C1 segment of cervical spinal cord (tissue), 14 donors: Measurements from ENCODE around the gene CGB8.
A peak's percentile ranks its signal among the peaks of the same experiment; 100 is the strongest.
"Not testable (repeated sequence)": the region's sequence is repeated elsewhere in the genome, so short reads cannot be mapped to it uniquely, and the experiment has no call there.

ENCODE experiments used
- DNase-seq, 14 donors: peaks; one replicate each; lab custom pipeline; 2025; lab: John Stamatoyannopoulos, UW

CGB8 gene

DNA sequence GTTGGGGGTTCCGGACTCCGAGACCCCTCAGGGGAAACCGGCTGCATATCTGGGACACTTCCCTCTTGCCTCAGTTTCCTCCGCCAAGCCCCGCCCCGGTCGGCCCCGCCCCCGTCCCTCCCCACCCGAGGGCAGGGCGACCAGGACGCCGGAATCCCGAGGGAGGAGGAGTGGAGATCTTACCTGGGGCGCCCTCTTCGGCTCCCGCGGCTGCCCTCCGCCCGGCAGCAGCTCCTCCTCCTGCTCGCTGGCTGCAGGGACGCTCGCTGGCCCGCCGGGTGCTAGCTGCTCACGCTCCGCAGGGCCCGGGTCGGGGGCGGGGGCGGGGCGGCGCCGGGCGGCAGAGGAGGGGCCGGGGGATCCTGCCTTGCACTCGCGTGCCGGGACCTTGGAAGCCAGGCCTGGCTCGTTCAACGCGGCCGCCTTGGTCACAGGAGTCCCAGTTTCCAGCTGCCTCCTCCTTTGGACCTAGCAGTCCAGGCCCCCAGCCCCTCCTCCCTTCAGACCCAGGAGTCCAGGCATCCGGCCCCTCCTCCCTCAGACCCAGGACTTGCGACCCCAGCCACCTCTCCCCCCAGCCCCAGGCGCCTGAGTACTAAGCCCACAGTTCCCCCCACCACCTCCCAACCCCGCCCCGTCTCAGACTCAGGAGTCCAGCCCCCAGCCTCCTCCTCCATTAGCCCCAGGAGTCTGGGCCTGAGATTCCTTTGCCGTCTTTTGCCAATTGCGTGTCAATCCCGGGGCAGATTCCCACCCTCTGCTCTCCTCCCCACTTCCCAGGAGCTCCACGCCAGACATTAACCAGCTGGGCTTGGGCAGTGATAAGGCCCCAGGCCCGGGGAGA, 16.1 kb upstream of the CGB8 start, which contains the start of gene NTF4:
TSS of gene NTF4 (minus strand) at position 51 of the 844 bp plus-strand sequence. CDS start 2,821 bp downstream, outside the sequence.
- DNase-seq: no peak

DNA sequence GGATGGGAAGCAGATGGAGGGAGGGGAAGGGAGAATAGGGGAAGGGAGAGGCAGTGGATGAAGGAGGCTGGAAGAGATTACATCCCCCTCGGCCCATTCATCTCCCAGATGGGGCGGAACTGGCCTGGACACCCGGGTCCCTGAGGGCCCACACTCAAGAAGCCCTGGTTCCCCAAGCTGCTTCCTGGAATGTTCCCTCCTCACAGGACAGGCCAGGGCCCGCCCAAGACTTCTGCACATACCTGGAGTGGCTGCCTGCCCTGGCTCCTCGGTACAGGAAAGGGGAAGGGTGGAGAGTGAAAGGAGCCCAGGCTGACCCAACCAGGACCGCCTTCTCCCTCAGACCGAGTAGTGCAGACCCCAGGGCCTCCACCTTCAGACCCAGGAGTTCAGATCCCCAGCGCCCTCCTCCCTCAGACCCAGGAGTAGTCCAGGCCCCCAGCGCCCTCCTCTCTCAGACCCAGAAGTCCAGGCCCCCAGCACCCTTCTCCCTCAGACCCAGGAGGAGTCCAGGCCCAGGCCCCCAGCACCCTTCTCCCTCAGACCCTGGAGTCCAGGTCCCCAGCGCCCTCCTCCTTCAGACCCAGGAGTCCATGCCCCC, 15.2 kb upstream of the CGB8 start:
- DNase-seq: no peak

DNA sequence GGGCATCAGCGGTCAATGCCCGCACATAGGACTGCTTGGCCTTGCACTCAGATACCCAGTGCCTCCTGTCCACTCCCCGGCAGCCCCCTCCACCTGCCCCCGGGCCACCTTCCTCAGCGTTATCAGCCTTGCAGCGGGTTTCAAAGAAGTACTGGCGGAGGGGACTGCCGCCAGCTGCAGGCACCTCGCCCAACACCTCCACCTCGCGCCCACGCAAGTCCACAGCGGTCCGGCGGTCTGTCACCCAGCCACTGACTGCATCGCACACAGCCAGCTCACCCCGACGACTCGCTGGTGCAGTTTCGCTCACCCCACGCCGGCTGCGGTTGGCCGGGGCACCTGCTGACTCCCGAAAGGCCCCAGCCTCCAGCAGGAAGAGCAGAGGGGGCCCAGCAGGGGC, 12.5 kb upstream of the CGB8 start:
- DNase-seq: no peak

DNA sequence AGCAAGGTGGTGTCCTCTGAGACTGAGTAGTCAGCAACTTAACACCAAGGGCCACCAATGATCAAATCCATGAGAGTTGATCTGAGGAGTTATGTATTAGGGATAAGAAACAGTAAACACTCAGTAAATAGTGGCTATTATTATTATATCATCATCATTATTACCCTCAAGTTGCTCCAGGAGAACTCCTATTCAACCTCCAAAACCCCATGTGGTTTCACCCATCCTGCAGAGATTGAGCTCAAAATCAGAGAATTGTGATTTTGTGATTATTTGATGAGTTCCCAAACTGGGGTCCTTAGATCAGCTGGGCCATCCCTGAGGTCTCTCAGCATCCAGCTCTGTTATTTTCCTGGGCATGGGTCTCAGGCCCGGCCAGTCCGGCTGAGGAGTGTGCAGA, 12.1 kb upstream of the CGB8 start:
- DNase-seq: no peak

DNA sequence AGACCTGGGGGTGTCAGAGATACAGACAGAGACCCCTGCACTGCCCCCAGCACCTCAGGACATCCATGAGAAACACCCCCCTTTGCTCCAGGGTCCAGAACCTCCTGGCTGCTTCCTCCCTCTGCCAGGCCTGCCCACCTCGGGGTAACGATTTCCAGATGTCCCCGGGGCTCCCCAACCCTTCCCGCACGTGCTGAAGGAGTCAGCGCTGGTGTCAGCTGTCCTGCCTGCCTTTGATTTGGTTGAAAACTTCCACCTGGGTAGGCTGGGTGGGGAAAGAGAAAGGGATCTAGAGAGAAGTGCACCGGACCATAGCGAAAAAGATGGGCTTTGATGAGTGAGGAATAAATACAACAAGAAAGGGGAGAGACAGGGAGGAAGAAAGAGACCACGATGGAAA, 10.1 kb upstream of the CGB8 start:
- DNase-seq: no peak

DNA sequence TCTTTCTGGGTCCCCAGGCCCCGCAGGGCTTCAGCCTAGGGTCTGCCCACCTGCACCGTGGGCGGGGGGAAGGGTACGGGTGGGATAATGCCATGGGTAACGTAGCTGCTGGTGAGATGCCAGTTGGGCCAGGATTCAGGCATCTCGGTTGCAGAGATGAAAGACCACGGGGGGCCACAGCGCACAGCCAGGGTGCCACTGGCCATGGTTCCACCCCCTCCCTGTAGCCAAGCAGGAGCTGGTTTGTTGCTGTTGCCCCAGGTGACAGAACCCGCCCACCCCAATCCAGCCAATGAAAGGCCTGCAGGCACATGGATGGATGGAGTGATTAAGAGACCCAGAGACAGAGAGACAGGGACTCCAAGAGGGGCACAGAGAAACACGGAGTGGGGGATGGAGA, 9.7 kb upstream of the CGB8 start:
- no peak for DNase-seq

DNA sequence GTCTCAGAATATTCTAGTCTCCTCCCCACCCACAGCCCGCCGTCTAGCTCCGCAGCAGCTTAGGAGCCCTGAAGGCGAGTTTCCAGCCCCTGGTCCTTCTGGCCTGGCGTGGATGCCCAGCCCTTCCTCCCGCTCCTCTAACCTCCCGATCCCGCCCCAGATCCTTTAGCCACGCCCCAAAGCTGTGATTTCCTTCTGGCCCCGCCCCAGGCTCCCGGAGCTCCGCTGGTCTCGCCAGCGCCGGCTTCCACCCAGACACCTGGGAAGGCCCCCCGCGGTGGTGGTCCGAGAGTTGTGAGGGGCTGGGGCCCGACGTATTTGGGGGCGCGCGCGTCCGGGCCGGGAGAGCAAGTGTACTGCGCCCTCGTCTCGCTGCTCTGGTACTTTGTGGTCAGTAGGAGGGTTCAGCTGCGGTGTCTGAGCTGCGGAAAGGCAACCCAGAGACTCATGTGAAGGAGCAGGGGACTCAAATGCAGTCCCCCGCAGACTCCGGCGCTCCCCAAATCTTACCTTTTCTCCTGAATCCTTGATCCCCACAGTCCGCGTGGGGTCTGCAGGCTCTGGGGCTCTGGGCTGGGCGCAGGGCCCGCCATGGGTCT, 8.8 kb upstream of the CGB8 start, which contains the start of gene CGB7:
TSS of gene CGB7 (minus strand) at position 114 of the 599 bp plus-strand sequence. CDS start 2,374 bp downstream, outside the sequence.
- DNase-seq: peak in 3 of 14 donors; percentile 0 to 8 (median 8)

DNA sequence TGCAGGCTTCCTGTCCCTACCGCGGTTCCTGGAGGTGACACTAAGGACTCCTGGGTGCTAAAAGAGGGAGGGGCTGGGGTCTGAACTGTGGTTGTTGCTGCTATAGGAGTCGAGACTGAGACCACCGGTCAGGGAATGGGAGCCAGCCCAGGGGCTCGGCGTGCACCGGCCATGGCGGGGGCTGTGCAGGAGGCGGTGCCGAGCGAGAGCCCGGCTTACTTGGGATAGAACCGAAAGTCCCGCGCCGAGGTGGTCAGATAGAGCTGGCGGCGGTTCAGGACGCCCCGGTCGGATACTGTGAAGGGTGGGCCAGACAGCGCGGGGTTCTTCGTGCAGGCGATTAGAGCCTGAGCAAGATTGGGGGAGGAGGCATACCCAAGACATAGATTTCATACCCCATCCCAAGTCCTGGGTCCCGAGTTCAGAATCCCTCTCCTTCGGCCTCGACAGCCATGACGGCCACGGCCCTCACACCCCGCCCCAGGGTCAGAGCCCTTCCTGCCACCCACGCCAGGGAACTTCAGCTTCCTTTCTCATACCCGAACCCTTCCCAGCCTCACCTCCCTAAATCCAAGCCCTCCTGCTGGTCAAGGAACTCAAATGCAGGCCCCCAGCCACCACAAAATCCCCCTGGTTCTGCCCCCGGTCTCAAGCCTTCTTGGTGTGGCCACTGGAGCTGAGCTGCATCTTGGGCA, 8.1 kb upstream of the CGB8 start:
- DNase-seq: not testable (repeated sequence)

DNA sequence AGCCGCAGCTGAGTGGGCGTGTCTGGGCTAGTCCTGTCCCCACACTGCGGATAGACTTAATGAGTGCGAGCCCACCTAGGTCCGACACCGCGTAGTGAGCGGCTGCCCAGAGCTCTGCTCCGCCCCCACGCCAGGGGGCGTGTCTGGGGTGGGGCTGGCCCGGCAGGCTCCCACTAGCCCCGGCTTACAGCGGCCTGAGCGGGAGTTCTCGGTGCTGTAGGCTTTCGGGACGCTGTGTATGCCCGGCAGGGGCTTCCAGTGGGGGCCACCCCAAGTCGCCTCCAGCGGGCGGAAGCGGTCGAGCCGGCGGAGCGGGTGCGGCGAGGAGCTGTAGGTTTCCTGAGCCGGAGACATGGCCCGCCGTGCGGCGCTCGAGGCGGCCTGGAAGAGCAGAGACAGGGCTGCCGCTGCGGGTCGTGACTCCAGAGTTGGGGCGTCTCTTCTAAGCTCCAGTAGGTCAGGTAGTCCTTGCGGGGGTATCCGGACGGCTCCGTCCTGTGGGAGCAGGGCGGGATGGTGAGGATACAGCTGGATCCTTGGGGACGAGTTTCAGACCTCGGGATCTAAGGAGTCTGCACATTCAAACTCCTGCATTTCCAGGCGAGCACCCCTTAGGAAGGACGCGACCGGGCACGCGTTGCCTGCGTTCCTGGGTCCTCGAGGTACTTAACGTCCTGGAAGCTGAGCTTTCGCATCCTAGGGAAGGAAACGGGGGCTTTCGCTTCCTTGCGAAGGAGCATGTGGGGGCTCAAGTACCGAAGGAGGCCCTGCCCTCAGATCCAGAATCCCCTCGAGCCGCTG, 7.4 kb upstream of the CGB8 start:
- peak in 4 of 14 donors; percentile 2 to 25 (median 15) for DNase-seq

DNA sequence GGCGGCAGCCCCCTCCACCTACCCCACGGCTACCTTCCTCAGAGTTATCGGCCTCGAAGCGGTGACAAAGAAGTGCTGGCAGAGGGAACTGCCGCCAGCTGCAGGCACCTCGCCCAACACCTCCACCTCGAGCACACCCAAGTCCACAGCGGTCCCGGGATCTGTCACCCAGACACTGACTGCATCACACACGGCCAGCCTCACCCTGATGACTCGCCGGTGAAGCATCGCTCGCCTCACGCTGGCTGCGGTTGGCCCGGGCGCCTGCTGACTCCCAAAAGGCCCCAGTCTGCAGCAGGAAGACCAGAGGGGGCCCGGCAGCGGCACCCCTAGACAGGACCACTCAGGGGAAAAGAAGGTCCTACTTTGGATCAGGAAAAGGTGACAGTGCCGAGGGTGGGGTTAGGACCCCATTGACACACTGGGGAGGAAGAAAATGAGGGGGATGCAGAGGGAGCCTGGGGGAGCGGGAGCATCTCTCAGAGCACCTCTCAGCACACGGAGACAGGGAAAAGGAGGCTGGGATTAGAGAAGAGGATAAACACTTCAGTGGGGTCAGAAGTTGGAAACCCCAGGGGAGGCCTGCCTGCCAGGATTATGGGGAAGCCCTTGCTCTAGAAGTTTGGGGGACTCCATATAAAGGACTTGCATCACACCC, 1.6 kb upstream of the CGB8 start:
- not testable (repeated sequence) for DNase-seq

DNA sequence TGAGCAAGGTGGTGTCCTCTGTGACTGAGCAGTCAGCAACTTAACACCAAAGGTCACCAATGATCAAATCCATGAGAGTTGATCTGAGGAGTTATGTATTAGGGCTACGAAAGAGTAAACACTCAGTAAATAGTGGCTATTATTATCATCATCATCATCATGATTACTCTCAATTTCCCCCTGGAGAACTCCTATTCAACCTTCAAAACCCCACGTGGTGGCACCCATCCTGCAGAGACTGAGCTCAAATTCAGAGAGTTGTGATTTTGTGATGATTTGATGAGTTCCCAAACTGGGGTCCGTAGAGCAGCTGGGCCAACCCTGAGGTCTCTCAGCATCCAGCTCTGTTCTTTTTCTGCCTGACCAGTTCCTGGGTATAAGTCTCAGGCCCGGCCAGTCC, 923 bp upstream of the CGB8 start:
- not testable (repeated sequence) for DNase-seq

DNA sequence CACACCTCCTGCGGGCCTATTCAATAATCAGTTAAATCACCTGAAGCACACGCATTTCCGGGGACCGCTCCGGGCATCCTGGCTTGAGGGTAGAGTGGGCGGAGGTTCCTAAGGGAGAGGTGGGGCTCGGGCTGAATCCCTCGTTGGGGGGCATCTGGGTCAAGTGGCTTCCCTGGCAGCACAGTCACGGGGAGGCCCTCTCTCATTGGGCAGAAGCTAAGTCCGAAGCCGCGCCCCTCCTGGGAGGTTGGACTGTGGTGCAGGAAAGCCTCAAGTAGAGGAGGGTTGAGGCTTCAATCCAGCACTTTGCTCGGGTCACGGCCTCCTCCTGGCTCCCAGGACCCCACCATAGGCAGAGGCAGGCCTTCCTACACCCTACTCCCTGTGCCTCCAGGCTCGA, 5.4 kb downstream of the CGB8 start, which contains the start of gene CGB5:
TSS of gene CGB5 (plus strand) at position 301 of the 400 bp plus-strand sequence. CDS start 362 bp downstream, outside the sequence.
- not testable (repeated sequence) for DNase-seq

DNA sequence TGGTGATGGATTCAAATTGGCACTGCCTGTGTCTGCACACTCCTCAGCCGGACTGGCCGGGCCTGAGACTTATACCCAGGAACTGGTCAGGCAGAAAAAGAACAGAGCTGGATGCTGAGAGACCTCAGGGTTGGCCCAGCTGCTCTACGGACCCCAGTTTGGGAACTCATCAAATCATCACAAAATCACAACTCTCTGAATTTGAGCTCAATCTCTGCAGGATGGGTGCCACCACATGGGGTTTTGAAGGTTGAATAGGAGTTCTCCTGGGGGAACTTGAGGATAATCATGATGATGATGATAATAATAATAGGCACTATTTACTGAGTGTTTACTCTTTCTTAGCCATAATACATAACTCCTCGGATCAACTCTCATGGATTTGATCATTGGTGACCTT, 6.2 kb downstream of the CGB8 start:
- DNase-seq: not testable (repeated sequence)

DNA sequence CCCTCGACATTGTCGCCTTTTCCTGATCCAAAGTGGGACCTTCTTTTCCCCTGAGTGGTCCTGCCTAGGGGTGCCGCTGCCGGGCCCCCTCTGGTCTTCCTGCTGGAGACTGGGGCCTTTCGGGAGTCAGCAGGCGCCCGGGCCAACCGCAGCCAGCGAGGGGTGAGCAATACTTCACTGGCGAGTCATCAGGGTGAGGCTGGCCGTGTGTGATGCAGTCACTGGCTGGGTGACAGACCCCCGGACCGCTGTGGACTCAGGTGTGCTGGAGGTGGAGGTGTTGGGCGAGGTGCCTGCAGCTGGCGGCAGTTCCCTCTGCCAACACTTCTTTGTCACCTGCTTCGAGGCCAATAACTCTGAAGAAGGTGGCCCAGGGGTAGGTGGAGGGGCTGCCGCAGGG, 6.7 kb downstream of the CGB8 start:
- no peak for DNase-seq

DNA sequence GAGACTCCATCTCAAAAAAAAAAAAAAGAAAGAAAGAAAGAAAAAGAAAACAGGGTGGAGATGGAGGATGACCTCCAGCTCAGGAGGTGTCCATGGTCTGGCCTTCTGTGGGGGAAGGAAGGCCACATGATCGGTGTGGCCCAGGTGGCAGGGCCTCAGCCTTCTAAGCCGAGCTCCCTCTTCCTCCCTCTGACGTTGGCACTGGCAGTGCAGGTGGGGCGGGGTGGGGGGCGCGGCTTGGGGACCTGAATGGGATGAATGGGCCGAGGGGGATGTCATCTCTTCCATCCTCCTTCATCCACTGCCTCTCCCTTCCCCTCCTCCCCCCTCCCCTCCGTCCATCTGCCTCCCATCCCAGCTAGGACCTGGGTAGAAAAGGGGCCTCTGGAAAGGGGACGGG, 9.2 kb downstream of the CGB8 start:
- DNase-seq: not testable (repeated sequence)

DNA sequence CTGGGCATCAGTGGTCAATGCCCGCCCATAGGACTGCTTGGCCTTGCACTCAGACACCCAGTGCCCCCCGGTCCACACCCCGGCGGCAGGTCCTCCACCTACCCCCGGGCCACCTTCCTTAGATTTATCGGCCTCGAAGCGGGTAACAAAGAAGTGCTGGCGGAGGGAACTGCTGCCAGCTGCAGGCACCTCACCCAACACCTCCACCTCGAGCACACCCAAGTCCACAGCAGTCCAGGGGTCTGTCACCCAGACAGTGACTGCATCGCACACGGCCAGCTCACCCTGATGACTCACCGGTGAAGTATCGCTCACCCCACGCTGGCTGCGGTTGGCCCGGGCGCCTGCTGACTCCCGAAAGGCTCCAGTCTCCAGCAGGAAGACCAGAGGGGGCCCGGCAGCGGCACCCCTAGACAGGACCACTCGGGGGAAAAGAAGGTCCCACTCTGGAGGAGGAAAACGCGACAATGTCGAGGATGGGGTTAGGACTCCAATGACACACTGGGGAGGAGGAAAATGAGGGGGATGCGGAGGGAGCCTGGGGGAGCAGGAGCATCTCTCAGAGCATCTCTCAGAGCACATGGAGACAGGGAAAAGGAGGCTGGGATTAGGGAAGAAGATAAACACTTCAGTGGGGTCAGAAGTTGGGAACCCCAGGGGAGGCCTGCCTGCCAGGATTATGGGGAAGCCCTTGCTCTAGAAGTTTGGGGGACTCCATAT, 10.2 kb downstream of the CGB8 start:
- not testable (repeated sequence) for DNase-seq

DNA sequence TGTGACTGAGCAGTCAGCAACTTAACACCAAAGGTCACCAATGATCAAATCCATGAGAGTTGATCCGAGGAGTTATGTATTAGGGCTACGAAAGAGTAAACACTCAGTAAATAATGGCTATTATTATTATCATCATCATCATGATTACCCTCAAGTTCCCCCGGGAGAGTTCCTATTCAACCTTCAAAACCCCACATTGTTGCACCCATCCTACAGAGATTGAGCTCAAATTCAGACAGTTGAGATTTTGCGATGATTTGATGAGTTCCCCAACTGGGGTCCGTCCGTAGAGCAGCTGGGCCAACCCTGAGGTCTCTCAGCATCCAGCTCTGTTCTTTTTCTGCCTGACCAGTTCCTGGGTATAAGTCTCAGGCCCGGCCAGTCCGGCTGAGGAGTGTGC, 10.8 kb downstream of the CGB8 start:
- not testable (repeated sequence) for DNase-seq

DNA sequence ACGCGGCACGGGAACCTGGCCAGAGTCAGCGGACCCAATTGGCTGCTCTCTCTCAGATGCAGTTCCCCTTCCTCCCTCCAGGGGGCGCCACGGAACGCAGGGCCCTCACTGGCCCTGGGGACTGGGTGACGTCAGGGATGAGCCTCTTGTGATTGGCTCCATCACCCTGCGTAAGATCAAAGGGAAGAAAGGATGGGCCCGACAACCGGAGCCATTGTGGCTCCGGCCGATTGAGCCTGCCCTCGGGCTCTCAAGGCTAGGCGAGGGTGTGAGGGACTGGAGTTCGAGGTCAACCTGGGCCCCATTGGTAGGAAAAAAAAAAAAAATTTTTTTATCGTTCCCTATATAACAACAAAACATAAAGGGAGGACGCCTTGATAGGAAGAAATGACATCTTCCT, 12.1 kb downstream of the CGB8 start, which contains the start of gene CGB1:
TSS of gene CGB1 (minus strand) at position 81 of the 400 bp plus-strand sequence. CDS start 184 bp downstream, outside the sequence.
- DNase-seq: not testable (repeated sequence)

DNA sequence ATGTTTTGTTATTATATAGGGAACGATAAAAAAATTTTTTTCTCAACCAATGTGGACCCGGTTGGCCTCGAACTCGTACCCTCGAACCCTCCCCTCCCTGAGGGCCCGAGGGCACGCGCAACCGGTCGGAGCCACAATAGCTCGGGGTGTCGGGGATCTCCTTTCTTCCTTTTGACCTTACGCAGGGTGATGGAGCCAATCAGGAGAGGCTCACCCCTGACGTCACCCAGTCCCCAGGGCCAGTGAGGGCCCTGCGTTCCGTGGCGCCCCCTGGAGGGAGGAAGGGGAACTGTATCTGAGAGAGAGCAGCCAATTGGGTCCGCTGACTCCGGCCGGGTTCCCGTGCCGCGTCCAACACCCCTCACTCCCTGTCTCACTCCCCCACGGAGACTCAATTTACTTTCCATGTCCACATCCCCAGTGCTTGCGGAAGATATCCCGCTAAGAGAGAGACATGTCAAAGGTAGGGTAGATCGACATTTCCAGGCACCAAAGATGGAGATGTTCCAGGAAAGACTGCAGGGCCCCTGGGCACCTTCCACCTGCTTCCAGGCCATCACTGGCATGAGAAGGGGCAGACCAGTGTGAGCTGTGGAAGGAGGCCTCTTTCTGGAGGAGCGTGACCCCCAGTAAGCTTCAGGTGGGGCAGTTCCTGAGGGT, 17.1 kb downstream of the CGB8 start, which contains the start of gene CGB2:
TSS of gene CGB2 (plus strand) at position 249 of the 660 bp plus-strand sequence. CDS start at position 455, 206 bp downstream.
- not testable (repeated sequence) for DNase-seq
